DND-41 (cell line): Measurements from ENCODE around the gene OR1L1.

Experiments used
- EZH2 ChIP-seq: IDR thresholded peaks from 3 replicates; pipeline ENCODE4 v1.6.1; 2012; ENCODE audit warnings: borderline replicate concordance, low read depth, mild to moderate bottlenecking, moderate library complexity, low read length, inconsistent platforms; ENCODE audit not compliant: severe bottlenecking
- TF ChIP-seq, protein P1 (sequence below): IDR thresholded peaks from 2 replicates; pipeline ENCODE4 v1.5.1; 2012; ENCODE audit warnings: borderline replicate concordance, low read length, moderate library complexity, mild to moderate bottlenecking; ENCODE audit not compliant: poor library complexity, severe bottlenecking; ENCODE audit errors: extremely low read depth

DNA sequence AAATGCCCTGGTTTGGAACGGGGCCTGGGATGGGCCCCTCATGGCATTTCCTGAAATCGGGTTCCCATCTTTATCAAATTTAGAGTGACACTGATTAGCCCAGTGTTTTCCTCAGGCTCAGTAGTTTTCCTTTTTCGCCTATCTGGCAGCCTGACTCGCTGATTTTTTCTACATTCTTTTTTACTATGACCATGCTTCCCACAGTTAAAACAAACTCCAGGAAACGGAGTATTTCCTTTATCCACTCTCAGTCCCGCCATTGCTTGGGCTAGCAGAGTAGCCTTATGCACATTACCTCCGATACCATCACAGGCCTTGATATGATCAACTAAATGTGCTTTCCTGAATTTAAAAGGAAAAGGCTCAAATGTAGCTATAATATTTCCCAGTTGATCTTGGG is 41.5 kb upstream of the OR1L1 start:
- TF ChIP-seq EZH2, result no peak
- TF ChIP-seq, protein P1, sequence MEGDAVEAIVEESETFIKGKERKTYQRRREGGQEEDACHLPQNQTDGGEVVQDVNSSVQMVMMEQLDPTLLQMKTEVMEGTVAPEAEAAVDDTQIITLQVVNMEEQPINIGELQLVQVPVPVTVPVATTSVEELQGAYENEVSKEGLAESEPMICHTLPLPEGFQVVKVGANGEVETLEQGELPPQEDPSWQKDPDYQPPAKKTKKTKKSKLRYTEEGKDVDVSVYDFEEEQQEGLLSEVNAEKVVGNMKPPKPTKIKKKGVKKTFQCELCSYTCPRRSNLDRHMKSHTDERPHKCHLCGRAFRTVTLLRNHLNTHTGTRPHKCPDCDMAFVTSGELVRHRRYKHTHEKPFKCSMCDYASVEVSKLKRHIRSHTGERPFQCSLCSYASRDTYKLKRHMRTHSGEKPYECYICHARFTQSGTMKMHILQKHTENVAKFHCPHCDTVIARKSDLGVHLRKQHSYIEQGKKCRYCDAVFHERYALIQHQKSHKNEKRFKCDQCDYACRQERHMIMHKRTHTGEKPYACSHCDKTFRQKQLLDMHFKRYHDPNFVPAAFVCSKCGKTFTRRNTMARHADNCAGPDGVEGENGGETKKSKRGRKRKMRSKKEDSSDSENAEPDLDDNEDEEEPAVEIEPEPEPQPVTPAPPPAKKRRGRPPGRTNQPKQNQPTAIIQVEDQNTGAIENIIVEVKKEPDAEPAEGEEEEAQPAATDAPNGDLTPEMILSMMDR, result no peak
